Smooth muscle cell (in vitro differentiated cells): ENCODE data around the gene CAGE1. TPM values are rescaled to one million over a fixed set of nuclear protein-coding genes. Genes with fewer than 3 reads are reported as not detected.

ENCODE experiments used
- DNase-seq: peaks from one replicate; lab custom pipeline; 2025; ENCODE audit not compliant: unreplicated experiment; lab: John Stamatoyannopoulos, UW
- H2AFZ ChIP-seq: fragments of 200-600 bp; sonication (generic); 2 replicates; pipeline ENCODE4 v1.6.0; 2016; ENCODE audit warnings: antibody characterized with exemption, low read depth, mild to moderate bottlenecking
- H3F3A ChIP-seq: fragments of 200-600 bp; sonication (generic); 2 replicates; pipeline ENCODE4 v1.6.0; 2017; ENCODE audit warnings: antibody characterized with exemption, low read depth
- H3K27ac ChIP-seq: fragments of 200-600 bp; sonication (generic); 2 replicates; pipeline ENCODE4 v1.5.1; 2016; ENCODE audit warnings: low read depth, mild to moderate bottlenecking
- H3K27me3 ChIP-seq: fragments of 200-600 bp; sonication (generic); 2 replicates; pipeline ENCODE4 v1.6.1; 2016; ENCODE audit warnings: low read depth, mild to moderate bottlenecking
- H3K36me3 ChIP-seq: fragments of 200-600 bp; sonication (generic); 2 replicates; pipeline ENCODE4 v1.5.1; 2016; ENCODE audit warnings: low read depth
- H3K4me1 ChIP-seq: fragments of 200-600 bp; sonication (generic); 2 replicates; pipeline ENCODE4 v1.5.1; 2016; ENCODE audit warnings: low read depth
- H3K4me2 ChIP-seq: fragments of 200-600 bp; sonication (generic); 2 replicates; pipeline ENCODE4 v1.6.0; 2016; ENCODE audit warnings: mild to moderate bottlenecking
- H3K4me3 ChIP-seq: fragments of 200-600 bp; sonication (generic); 2 replicates; pipeline ENCODE4 v1.5.1; 2016; ENCODE audit warnings: mild to moderate bottlenecking
- H3K79me2 ChIP-seq: fragments of 200-600 bp; sonication (generic); 2 replicates; pipeline ENCODE4 v1.6.0; 2016; ENCODE audit warnings: low read depth, mild to moderate bottlenecking
- H3K9ac ChIP-seq: fragments of 200-600 bp; sonication (generic); 2 replicates; pipeline ENCODE4 v1.6.0; 2016; ENCODE audit warnings: low read depth
- H3K9me3 ChIP-seq: fragments of 200-600 bp; sonication (generic); replicated peaks from 2 replicates; pipeline ENCODE4 v1.5.1; 2016; ENCODE audit warnings: low read depth
- H4K20me1 ChIP-seq: fragments of 200-600 bp; sonication (generic); 2 replicates; pipeline ENCODE4 v1.6.0; 2016; ENCODE audit warnings: low read depth
- whole genome bisulfite sequencing: methylation state at CpG from one replicate; pipeline ENCODE4 v1.1.7; 2016; ENCODE audit warnings: low lambda C conversion rate; 5-methylcytosine and 5-hydroxymethylcytosine counted together
- polyA plus RNA-seq: library from polyadenylated mRNA; unstranded; fragments of >200 nt; fragmentation: Nextera tagmentation; extraction: Ambion mirVana; gene quantifications from 2 replicates; pipeline ENCODE4 v1.2.1, GENCODE V29; 2016
- total RNA-seq: library from RNA; depleted of rRNA; stranded (reverse); fragments of >200 nt; gene quantifications from 2 replicates; pipeline ENCODE4 v1.2.3, GENCODE V29; 2014
- TF ChIP-seq, protein P1 (sequence below): fragments of 200-600 bp; sonication (generic); IDR thresholded peaks from 2 replicates; pipeline ENCODE4 v1.5.1; 2017; ENCODE audit warnings: borderline replicate concordance, mild to moderate bottlenecking, antibody characterized with exemption; ENCODE audit not compliant: insufficient read depth, poor library complexity, severe bottlenecking

Gene CAGE1
- total and polyA plus RNA-seq, 2 experiments from 2014 or later: not detected

- DNase-seq: no peak
- Histone ChIP-seq H3K36me3 (peaks cover 44% of the 10 kb centered on the region), H3K79me2 (peaks cover 19% of the 10 kb centered on the region)
Measured at GRCh38 chr6:7292596-7293255, 96.8 kb downstream of the CAGE1 start.

GRCh38 chr6:7290079-7290478 lies 99.5 kb downstream of the CAGE1 start:
- Histone ChIP-seq H3K9me3 (no peaks in the 10 kb centered on the region), H3K79me2 (no peaks in the 10 kb centered on the region), H3K4me3 (no peak overlapping the region), H3K4me2 (no peak overlapping the region), H3K9ac (no peak overlapping the region), H3K27me3 (no peaks in the 10 kb centered on the region), H3K4me1 (no peaks in the 10 kb centered on the region), H3K36me3 (peaks cover 43% of the 10 kb centered on the region), H3F3A (peaks cover 40% of the 10 kb centered on the region), H2AFZ (no peak overlapping the region), H3K27ac (no peak overlapping the region), H4K20me1 (peaks cover 80% of the 10 kb centered on the region)
- DNase-seq: no peak
- 100% methylated on average over 1 of the region's 1 CpG for WGBS
- TF ChIP-seq, protein P1, sequence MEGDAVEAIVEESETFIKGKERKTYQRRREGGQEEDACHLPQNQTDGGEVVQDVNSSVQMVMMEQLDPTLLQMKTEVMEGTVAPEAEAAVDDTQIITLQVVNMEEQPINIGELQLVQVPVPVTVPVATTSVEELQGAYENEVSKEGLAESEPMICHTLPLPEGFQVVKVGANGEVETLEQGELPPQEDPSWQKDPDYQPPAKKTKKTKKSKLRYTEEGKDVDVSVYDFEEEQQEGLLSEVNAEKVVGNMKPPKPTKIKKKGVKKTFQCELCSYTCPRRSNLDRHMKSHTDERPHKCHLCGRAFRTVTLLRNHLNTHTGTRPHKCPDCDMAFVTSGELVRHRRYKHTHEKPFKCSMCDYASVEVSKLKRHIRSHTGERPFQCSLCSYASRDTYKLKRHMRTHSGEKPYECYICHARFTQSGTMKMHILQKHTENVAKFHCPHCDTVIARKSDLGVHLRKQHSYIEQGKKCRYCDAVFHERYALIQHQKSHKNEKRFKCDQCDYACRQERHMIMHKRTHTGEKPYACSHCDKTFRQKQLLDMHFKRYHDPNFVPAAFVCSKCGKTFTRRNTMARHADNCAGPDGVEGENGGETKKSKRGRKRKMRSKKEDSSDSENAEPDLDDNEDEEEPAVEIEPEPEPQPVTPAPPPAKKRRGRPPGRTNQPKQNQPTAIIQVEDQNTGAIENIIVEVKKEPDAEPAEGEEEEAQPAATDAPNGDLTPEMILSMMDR: no peak

More at GRCh38 chr6:7292596-7293255, 96.8 kb downstream of the CAGE1 start:
- Histone ChIP-seq H3F3A (peaks cover 26% of the 10 kb centered on the region), H3K9me3 (no peaks in the 10 kb centered on the region), H3K4me2 (no peak overlapping the region), H2AFZ (no peak overlapping the region), H3K4me3 (no peak overlapping the region), H3K9ac (no peak overlapping the region), H3K27ac (no peak overlapping the region), H3K27me3 (no peaks in the 10 kb centered on the region), H3K4me1 (no peaks in the 10 kb centered on the region), H4K20me1 (peaks cover 93% of the 10 kb centered on the region)
- WGBS: 88% methylated on average over 6 of the region's 6 CpGs
- TF ChIP-seq, protein P1: no peak

DNA sequence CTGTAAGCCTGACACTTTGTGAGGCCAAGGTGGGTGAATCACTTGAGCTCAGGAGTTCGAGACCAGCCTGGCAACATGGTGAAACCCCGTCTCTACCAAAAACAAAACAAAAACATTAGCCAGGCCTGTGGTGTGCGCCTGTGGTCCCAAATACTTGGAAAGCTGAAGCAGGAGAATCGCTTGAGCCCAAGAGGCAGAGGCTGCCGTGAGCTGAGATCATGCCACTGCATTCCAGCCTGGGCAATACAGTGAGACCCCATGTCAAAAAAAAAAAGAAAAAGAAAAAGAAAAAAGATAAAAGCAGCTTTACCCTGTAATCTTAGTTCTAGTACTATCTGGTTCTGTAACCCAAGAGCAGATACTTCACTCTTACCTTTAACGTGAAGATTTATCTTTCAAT lies 104.1 kb downstream of the CAGE1 start:
- peaks cover 38% of the 10 kb centered on the region for H3K36me3 ChIP-seq
- no peak for DNase-seq

More for the DNA sequence above, 104.1 kb downstream of the CAGE1 start:
- no peaks in the 10 kb centered on the region for H3K79me2 ChIP-seq
- no peaks in the 10 kb centered on the region for H3K4me1 ChIP-seq
- no peak overlapping the region for H3K9ac ChIP-seq
- peaks cover 39% of the 10 kb centered on the region for H4K20me1 ChIP-seq
- no peak overlapping the region for H3K4me3 ChIP-seq
- H3K4me2 ChIP-seq: no peak overlapping the region
- no peaks in the 10 kb centered on the region for H3K9me3 ChIP-seq
- H2AFZ ChIP-seq: no peak overlapping the region
- TF ChIP-seq, protein P1: no peak
- 95% methylated on average over 6 of the region's 6 CpGs for WGBS
- H3F3A ChIP-seq: peaks cover 40% of the 10 kb centered on the region
- no peaks in the 10 kb centered on the region for H3K27me3 ChIP-seq
- no peak overlapping the region for H3K27ac ChIP-seq
